ENCODE measurements around the gene CHST6.
"Not testable (repeated sequence)": the region's sequence is repeated elsewhere in the genome, so short reads cannot be mapped to it uniquely, and the experiment has no call there.

CHST6 gene

DNA sequence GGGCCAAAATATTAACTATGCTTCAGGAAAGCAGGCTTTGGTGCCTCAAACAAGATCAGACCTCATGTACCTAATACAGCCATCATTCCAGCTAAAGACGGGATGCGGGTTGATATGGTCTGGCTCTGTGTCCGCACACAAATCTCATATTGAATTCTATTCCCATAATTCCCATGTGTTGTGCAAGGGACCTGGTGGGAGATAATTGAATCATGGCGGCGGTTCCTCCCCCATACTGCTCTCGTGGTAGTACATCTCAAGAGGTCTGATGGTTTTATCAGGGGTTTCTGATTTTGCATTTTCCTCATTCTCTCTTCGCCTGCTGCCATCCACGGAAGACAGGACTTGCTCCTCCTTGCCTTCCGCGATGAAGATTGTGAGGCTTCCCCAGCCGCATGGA, 19.1 kb upstream of the CHST6 start:
- Histone ChIP-seq H3K4me3 (ENCODE audit: low read depth in 1 of 2, low read length in 1 of 2) (no peak overlapping the region), H3K27ac (no peak overlapping the region), H3K4me1 (ENCODE audit: control insufficient read depth in 1 of 2, insufficient read depth in 1 of 2, low read depth in 1 of 2, low read length in 1 of 2) (peaks cover 7 to 12% of the 10 kb centered on the region in 2 experiments), H3K9me3 (no peaks in the 10 kb centered on the region), H3K36me3 (no peaks in the 10 kb centered on the region), H3K27me3 (peaks cover 4% of the 10 kb centered on the region)
- TF ChIP-seq, protein P1, sequence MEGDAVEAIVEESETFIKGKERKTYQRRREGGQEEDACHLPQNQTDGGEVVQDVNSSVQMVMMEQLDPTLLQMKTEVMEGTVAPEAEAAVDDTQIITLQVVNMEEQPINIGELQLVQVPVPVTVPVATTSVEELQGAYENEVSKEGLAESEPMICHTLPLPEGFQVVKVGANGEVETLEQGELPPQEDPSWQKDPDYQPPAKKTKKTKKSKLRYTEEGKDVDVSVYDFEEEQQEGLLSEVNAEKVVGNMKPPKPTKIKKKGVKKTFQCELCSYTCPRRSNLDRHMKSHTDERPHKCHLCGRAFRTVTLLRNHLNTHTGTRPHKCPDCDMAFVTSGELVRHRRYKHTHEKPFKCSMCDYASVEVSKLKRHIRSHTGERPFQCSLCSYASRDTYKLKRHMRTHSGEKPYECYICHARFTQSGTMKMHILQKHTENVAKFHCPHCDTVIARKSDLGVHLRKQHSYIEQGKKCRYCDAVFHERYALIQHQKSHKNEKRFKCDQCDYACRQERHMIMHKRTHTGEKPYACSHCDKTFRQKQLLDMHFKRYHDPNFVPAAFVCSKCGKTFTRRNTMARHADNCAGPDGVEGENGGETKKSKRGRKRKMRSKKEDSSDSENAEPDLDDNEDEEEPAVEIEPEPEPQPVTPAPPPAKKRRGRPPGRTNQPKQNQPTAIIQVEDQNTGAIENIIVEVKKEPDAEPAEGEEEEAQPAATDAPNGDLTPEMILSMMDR (IDR thresholded peaks at IDR 0.05): no peak

DNA sequence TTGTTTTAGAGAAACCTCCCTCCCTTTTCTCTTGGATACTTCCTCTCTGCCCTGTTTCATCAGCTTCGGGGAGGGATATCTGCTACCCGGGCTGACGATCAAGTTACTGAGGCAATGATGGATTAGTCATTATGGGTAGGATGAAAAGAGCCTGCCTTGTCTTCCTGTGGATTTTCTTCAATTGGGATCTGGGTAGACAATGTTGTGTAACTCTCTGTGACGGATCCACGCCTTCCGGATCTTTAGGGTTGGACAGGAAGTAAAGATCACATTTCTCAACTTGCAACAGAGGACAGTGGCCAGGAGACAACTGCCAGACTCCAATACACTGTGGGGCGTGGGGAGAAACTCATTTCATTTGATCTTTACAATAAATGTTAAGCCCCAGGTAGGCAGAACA, 11.3 kb upstream of the CHST6 start:
- TF ChIP-seq, protein P1 (IDR thresholded peaks at IDR 0.05): no peak
- H3K36me3 ChIP-seq: no peaks in the 10 kb centered on the region
- no peaks in the 10 kb centered on the region for H3K9me3 ChIP-seq
- H3K4me3 ChIP-seq (ENCODE audit: low read depth in 1 of 2, low read length in 1 of 2): peak overlapping the region; percentile 27 to 42
- H3K27me3 ChIP-seq: no peaks in the 10 kb centered on the region
- H3K27ac ChIP-seq: peak overlapping the region; percentile 55
- peaks cover 11 to 14% of the 10 kb centered on the region in 2 experiments for H3K4me1 ChIP-seq (ENCODE audit: control insufficient read depth in 1 of 2, insufficient read depth in 1 of 2, low read depth in 1 of 2, low read length in 1 of 2)

DNA sequence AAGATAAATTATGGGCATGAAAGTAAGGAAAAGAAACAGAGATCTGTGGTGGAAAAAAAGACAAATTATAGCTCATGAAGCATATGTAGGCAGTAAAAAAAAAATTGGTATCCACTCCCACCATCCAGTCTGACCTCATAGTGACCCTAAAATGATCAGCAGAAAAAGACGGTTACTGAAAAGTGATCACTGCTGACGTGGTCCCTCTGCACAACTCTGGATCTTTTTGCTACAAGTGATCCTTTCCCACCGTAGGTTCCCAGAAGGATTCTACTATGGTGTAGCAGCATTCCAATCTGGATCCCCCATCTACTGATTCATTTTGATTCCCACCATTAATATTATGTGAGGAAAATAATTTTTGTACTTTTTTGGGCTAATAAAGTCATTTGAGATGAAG, 10.9 kb upstream of the CHST6 start:
- TF ChIP-seq, protein P1 (IDR thresholded peaks at IDR 0.05): no peak
- Histone ChIP-seq H3K36me3 (no peaks in the 10 kb centered on the region), H3K4me1 (ENCODE audit: control insufficient read depth in 1 of 2, insufficient read depth in 1 of 2, low read depth in 1 of 2, low read length in 1 of 2) (peaks cover 11 to 14% of the 10 kb centered on the region in 2 experiments), H3K27ac (peak overlapping the region; percentile 55), H3K27me3 (no peaks in the 10 kb centered on the region), H3K9me3 (no peaks in the 10 kb centered on the region), H3K4me3 (ENCODE audit: low read depth in 1 of 2, low read length in 1 of 2) (peak overlapping the region in 1 of 2 experiments; percentile 27)

DNA sequence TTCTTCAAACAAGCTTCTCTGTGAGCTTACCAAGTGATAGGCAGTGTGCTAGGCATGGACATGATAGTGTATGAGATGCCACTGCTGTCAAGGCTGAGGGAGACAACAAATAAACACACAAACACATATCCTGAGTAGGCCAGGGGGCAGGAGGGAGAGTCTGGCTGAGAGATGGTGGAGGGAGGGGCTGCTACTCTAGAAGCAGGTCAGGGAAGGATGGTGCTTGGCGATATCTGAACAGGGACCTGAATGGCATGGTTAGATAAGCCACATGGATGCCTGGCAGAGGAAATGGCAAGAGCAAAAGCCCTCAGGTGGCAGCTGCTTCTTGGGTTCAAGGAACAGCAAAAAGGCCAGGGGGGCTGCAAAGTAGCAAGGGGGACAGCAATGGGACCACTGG, 8.6 kb upstream of the CHST6 start:
- TF ChIP-seq, protein P1 (IDR thresholded peaks at IDR 0.05): no peak
- H3K27me3 ChIP-seq: peaks cover 2% of the 10 kb centered on the region
- H3K4me3 ChIP-seq (ENCODE audit: low read depth in 1 of 2, low read length in 1 of 2): no peak overlapping the region
- H3K36me3 ChIP-seq: no peaks in the 10 kb centered on the region
- no peaks in the 10 kb centered on the region for H3K9me3 ChIP-seq
- H3K27ac ChIP-seq: no peak overlapping the region
- H3K4me1 ChIP-seq (ENCODE audit: control insufficient read depth in 1 of 2, insufficient read depth in 1 of 2, low read depth in 1 of 2, low read length in 1 of 2): peaks cover 11 to 14% of the 10 kb centered on the region in 2 experiments

DNA sequence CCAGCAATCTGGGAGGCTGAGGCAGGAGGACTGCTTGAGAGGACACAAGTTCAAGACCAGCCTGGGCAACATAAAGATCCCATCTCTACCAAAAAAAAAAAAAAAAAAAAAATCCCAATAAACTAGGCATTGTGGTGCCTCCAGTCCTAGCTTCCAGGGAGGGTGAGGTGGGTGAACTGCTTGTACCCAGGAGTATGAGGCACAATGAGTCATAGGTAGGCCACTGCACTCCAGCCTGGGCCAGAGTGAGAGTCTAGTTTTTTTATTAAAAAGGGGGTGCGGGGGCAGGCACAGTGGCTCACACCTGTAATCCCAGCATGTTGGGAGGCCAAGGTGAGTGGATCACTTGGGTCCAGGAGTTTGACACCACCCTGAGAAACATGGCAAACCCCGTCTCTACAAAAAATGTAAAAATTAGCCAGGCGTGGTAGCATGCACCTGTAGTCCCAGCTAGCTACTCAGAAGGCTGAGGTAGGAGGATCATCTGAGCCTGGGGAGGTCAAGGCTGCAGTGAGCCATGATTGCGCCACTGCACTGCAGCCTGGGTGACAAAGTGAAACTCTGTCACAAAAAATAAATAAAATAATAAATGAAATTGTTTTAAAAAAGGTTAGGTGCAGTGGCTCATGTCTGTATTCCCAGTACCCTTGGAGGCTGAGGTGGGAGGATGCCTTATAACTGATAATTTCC, 7.8 kb upstream of the CHST6 start:
- Histone ChIP-seq H3K9me3 (no peaks in the 10 kb centered on the region), H3K4me3 (ENCODE audit: low read depth in 1 of 2, low read length in 1 of 2) (no peak overlapping the region), H3K36me3 (no peaks in the 10 kb centered on the region), H3K27ac (no peak overlapping the region), H3K27me3 (peaks cover 10% of the 10 kb centered on the region), H3K4me1 (ENCODE audit: control insufficient read depth in 1 of 2, insufficient read depth in 1 of 2, low read depth in 1 of 2, low read length in 1 of 2) (peaks cover 11 to 14% of the 10 kb centered on the region in 2 experiments)
- TF ChIP-seq, protein P1 (IDR thresholded peaks at IDR 0.05): no peak

DNA sequence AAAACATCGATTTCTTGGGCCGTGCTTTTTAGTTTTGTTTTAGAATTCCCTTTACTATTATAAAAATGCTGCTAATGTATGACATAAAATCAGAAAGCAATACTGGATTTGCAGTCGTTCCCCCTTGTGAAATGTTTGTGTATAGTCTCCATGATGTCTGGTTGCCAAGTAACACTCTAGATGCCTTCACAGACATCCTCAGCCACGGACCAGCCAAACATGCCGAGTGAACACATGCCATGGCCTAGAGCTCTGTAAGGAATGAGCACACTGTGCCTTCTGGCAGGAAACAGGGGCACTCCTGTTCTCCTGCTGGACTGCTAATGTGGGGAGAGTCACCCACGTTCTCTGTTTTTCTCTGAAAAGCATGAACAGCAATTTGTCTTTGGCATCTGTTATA, 6.6 kb upstream of the CHST6 start:
- H3K4me1 ChIP-seq (ENCODE audit: control insufficient read depth in 1 of 2, insufficient read depth in 1 of 2, low read depth in 1 of 2, low read length in 1 of 2); H3K27ac ChIP-seq: not testable (repeated sequence)

More for the DNA sequence above, 6.6 kb upstream of the CHST6 start:
- not testable (repeated sequence) for H3K36me3 ChIP-seq; H3K9me3 ChIP-seq; H3K4me3 ChIP-seq (ENCODE audit: low read depth in 1 of 2, low read length in 1 of 2)
- peaks cover 22% of the 10 kb centered on the region for H3K27me3 ChIP-seq
